Left renal cortex interstitium (tissue), 4 donors: ENCODE results near the gene TAS2R9. TPM values are rescaled to one million over a fixed set of nuclear protein-coding genes. Genes with fewer than 3 reads are reported as not detected.

Source experiments
- polyA plus RNA-seq, 4 donors: library from polyadenylated mRNA; unstranded; fragments of 120-200 nt; gene quantifications; one replicate each; pipeline ENCODE4 v1.2.1, GENCODE V29; 2013; ENCODE audit not compliant: insufficient read length in 4 of 4

Gene TAS2R9
- polyA plus RNA-seq, 4 donors, result 0.09 TPM; not detected in 3

Other genes with a start within 250 kb of the TAS2R9 start
- gene MAGOHB, start 196.6 kb downstream of the TAS2R9 start, polyA plus RNA-seq, result 10 to 100 TPM; 36.2 to 49.5 (median 40.2) TPM
- gene STYK1, start 136.1 kb downstream of the TAS2R9 start, polyA plus RNA-seq, result 1 to 10 TPM in 2 of 4 donors, under 1 TPM in 2; 0.67 to 1.2 (median 0.86) TPM
- 100 to 1,000 TPM; 215 to 278 (median 231) TPM for gene YBX3, start 86.8 kb downstream of the TAS2R9 start, polyA plus RNA-seq
- gene TAS2R7, start 7.5 kb downstream of the TAS2R9 start, polyA plus RNA-seq, result not detected
- gene TAS2R8, start 2.9 kb downstream of the TAS2R9 start, polyA plus RNA-seq, result not detected
- 1 to 10 TPM in 3 of 4 donors, under 1 TPM in 1; 0.65 to 3.4 (median 1.7) TPM for gene TAS2R10, start 16.2 kb upstream of the TAS2R9 start, polyA plus RNA-seq
- 10 to 100 TPM in 2 of 4 donors, 1 to 10 TPM in 2; 4.0 to 15.1 (median 8.7) TPM for gene PRR4, start 39.3 kb upstream of the TAS2R9 start, polyA plus RNA-seq
- 10 to 100 TPM; 13.8 to 18.5 (median 15.5) TPM for gene PRH1, start 74.1 kb upstream of the TAS2R9 start, polyA plus RNA-seq
- under 1 TPM in 2 of 4 donors, not detected in 2; 0.19 to 0.21 TPM for gene TAS2R13, start 99.4 kb upstream of the TAS2R9 start, polyA plus RNA-seq
- under 1 TPM; 0.32 to 0.99 (median 0.57) TPM for gene PRH2, start 119.1 kb upstream of the TAS2R9 start, polyA plus RNA-seq
- 1 to 10 TPM; 2.1 to 5.8 (median 3.4) TPM for gene TAS2R14, start 129.1 kb upstream of the TAS2R9 start, polyA plus RNA-seq
- under 1 TPM in 1 of 4 donors, not detected in 3; 0.14 TPM for gene TAS2R50, start 176.7 kb upstream of the TAS2R9 start, polyA plus RNA-seq
- gene TAS2R20, start 188.1 kb upstream of the TAS2R9 start, polyA plus RNA-seq, result 1 to 10 TPM in 3 of 4 donors, under 1 TPM in 1; 0.38 to 4.1 (median 1.8) TPM
- gene TAS2R19, start 212.5 kb upstream of the TAS2R9 start, polyA plus RNA-seq, result 1 to 10 TPM in 2 of 4 donors, under 1 TPM in 2; 0.79 to 2.1 (median 1.3) TPM
- gene TAS2R31, start 221.2 kb upstream of the TAS2R9 start, polyA plus RNA-seq, result 1 to 10 TPM in 3 of 4 donors, under 1 TPM in 1; 0.71 to 2.0 (median 1.6) TPM